Neutrophil (primary cell): ENCODE data around the gene ARAP1.

Experiments
- H3K27ac ChIP-seq: fragments of 200-600 bp; sonication (generic); 2 replicates; pipeline ENCODE4 v1.5.1; 2016; ENCODE audit warnings: mild to moderate bottlenecking, moderate library complexity
- H3K27me3 ChIP-seq: fragments of 200-600 bp; sonication (generic); 2 replicates; pipeline ENCODE4 v1.6.0; 2016; ENCODE audit warnings: mild to moderate bottlenecking
- H3K36me3 ChIP-seq: fragments of 200-600 bp; sonication (generic); 2 replicates; pipeline ENCODE4 v1.5.1; 2017
- H3K4me1 ChIP-seq, 2 experiments: fragments of 200-600 bp in 1 of 2; sonication (generic) in 1 of 2; 1 replicate in 1 of 2; 2 replicates in 1 of 2; pipeline versions ENCODE4 v1.5.1 to v1.6.1; 2013 to 2016; ENCODE audit warnings: low read depth in 1 of 2, low read length in 1 of 2, mild to moderate bottlenecking in 1 of 2, moderate library complexity in 1 of 2; ENCODE audit not compliant: control insufficient read depth in 1 of 2, insufficient read depth in 1 of 2
- H3K4me3 ChIP-seq, 2 experiments: fragments of 200-600 bp in 1 of 2; sonication (generic) in 1 of 2; 1 replicate in 1 of 2; 2 replicates in 1 of 2; pipeline ENCODE4 v1.5.1; 2013 to 2016; ENCODE audit warnings: low read depth in 1 of 2, low read length in 1 of 2, mild to moderate bottlenecking in 1 of 2, moderate library complexity in 1 of 2
- H3K9me3 ChIP-seq: fragments of 200-600 bp; sonication (generic); 2 replicates; pipeline ENCODE4 v1.5.1; 2016
- TF ChIP-seq, protein P1 (sequence below): fragments of 200-600 bp; sonication (generic); IDR thresholded peaks from 2 replicates; pipeline ENCODE4 v1.5.1; 2016; ENCODE audit warnings: antibody characterized with exemption

Gene ARAP1

GRCh38 chr11:72720784-72721183 lies 31.4 kb downstream of the ARAP1 start:
- Histone ChIP-seq H3K4me3 (peak overlapping the region; percentile 60 to 73), H3K9me3 (no peaks in the 10 kb centered on the region), H3K27me3 (no peaks in the 10 kb centered on the region), H3K4me1 (peaks cover 92 to 94% of the 10 kb centered on the region in 2 experiments), H3K36me3 (peaks cover 93% of the 10 kb centered on the region), H3K27ac (peak overlapping the region; percentile 99)
- TF ChIP-seq, protein P1, sequence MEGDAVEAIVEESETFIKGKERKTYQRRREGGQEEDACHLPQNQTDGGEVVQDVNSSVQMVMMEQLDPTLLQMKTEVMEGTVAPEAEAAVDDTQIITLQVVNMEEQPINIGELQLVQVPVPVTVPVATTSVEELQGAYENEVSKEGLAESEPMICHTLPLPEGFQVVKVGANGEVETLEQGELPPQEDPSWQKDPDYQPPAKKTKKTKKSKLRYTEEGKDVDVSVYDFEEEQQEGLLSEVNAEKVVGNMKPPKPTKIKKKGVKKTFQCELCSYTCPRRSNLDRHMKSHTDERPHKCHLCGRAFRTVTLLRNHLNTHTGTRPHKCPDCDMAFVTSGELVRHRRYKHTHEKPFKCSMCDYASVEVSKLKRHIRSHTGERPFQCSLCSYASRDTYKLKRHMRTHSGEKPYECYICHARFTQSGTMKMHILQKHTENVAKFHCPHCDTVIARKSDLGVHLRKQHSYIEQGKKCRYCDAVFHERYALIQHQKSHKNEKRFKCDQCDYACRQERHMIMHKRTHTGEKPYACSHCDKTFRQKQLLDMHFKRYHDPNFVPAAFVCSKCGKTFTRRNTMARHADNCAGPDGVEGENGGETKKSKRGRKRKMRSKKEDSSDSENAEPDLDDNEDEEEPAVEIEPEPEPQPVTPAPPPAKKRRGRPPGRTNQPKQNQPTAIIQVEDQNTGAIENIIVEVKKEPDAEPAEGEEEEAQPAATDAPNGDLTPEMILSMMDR, result no peak

DNA sequence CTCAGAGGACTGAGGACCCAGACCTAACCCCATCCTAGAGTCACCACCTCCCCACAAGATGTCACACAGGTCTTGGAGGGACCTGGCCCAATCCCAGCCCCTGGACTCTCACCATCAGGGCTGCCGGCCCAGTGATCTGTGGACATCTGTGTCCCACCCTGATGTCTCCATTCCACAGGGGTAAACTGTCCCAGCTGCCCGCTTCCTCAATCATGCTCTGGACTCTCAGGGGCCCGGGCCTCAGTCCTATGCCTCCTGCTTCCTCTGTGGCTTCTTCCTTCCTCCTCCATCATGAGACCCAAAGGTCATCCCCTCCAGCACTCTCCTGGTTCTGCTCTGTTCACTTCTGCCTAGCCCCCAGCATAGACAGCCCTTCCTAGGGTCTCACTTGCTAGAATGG lies 32.2 kb downstream of the ARAP1 start:
- H3K4me3 ChIP-seq, result peak overlapping the region; percentile 60 to 73

GRCh38 chr11:72719551-72719950 lies 32.7 kb downstream of the ARAP1 start:
- TF ChIP-seq, protein P1, result no peak
- Histone ChIP-seq H3K27ac (peak overlapping the region; percentile 99), H3K36me3 (peaks cover 93% of the 10 kb centered on the region), H3K9me3 (no peaks in the 10 kb centered on the region), H3K4me1 (peaks cover 80 to 87% of the 10 kb centered on the region in 2 experiments), H3K27me3 (no peaks in the 10 kb centered on the region), H3K4me3 (peak overlapping the region; percentile 60 to 73)

More for the DNA sequence above, 32.2 kb downstream of the ARAP1 start:
- TF ChIP-seq, protein P1, result no peak
- H3K27ac ChIP-seq, result peak overlapping the region; percentile 99
- no peaks in the 10 kb centered on the region for H3K9me3 ChIP-seq
- H3K4me1 ChIP-seq, result peaks cover 85 to 88% of the 10 kb centered on the region in 2 experiments
- no peaks in the 10 kb centered on the region for H3K27me3 ChIP-seq
- peaks cover 93% of the 10 kb centered on the region for H3K36me3 ChIP-seq

DNA sequence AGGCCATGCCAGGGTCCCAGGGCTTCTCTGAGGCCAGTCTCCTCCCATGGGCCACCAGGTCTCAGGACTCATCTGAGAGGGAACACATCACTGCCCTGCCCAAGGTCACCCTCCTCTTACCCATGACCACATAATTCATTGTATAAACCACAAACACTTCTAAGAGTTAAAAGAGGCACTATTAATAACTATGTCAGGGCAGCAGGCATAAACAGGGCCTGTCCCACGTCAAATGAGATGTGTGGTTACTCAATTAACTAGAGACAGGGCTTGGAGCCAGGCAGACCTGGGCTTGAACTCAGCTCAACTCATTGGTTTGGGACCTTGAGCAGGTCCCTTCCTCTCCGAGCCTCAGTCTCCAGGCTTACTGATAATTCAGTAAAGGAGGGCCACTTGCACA lies 33.1 kb downstream of the ARAP1 start:
- Histone ChIP-seq H3K4me3 (peak overlapping the region in 1 of 2 experiments; percentile 60), H3K4me1 (peaks cover 76 to 83% of the 10 kb centered on the region in 2 experiments), H3K27me3 (no peaks in the 10 kb centered on the region), H3K36me3 (peaks cover 93% of the 10 kb centered on the region), H3K27ac (peak overlapping the region; percentile 99), H3K9me3 (no peaks in the 10 kb centered on the region)
- TF ChIP-seq, protein P1, result no peak

DNA sequence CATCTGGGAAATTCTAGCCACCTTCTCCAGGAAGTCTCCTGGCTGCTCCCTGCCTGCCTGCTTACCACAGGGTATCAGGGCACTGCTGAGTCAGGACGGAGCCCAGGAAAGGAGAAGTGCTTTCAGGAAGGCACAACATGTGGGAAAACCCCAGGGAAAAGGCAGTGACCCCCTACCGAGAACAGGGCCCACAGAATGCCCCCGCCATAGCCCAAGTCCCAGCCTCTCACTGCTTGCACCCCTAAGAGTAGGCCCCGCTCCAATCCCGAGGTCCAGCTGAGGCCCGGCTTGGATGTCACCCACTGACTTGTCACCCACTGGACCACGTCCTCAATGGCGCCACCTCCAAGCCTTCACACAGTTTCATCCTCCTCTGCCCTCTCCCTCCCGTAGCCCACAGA lies 34.1 kb downstream of the ARAP1 start:
- Histone ChIP-seq H3K9me3 (no peaks in the 10 kb centered on the region), H3K36me3 (peaks cover 93% of the 10 kb centered on the region)

More for the DNA sequence above, 34.1 kb downstream of the ARAP1 start:
- H3K4me1 ChIP-seq, result peaks cover 65 to 73% of the 10 kb centered on the region in 2 experiments
- TF ChIP-seq, protein P1, result no peak
- H3K27me3 ChIP-seq, result no peaks in the 10 kb centered on the region
- peak overlapping the region; percentile 99 for H3K27ac ChIP-seq
- peak overlapping the region; percentile 14 to 28 for H3K4me3 ChIP-seq
